ENCODE measurements around the gene POLR3E. TPM values are rescaled to one million over a fixed set of nuclear protein-coding genes. Genes with fewer than 3 reads are reported as not detected.

Gene POLR3E
- total RNA-seq, 4 donors from 2014 or later = 34.9 to 55.4 (median 48.3) TPM

DNA sequence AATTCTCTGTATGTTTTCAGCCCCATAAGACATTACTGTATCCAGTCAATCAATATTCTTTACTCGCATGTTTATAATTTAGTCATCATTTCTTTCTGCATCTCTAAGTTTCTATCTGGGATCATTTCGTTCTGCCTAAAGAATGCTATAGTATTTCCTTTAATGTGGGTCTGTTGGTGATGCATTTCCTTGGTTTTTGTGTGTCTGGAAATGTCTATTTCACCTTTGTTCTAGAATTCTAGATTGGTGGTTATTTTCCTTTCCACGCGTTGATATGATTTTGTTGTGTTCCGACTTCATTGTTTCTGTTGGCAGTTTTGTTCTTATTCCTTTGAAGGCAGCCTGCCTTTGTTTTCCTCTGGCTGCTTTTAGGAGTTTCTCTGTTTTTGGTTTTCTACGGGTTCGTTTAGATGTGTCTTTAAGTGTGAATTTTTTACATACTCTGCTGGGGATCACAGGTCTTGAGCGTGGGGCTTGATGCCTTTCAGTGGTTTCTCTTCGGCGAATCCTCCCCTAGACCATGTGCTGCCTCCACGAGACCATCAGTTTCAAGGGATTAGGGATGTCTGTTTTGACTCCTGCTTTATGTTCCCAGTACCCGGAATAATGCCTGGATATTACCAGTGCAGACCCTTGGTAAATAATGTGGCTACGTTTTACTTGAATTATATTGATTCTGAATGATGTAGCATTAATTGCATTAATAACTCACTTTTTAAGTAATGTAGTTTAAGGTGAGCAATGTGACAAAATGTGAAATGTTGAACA lies 23.5 kb downstream of the POLR3E start:
- TF ChIP-seq, protein P1, sequence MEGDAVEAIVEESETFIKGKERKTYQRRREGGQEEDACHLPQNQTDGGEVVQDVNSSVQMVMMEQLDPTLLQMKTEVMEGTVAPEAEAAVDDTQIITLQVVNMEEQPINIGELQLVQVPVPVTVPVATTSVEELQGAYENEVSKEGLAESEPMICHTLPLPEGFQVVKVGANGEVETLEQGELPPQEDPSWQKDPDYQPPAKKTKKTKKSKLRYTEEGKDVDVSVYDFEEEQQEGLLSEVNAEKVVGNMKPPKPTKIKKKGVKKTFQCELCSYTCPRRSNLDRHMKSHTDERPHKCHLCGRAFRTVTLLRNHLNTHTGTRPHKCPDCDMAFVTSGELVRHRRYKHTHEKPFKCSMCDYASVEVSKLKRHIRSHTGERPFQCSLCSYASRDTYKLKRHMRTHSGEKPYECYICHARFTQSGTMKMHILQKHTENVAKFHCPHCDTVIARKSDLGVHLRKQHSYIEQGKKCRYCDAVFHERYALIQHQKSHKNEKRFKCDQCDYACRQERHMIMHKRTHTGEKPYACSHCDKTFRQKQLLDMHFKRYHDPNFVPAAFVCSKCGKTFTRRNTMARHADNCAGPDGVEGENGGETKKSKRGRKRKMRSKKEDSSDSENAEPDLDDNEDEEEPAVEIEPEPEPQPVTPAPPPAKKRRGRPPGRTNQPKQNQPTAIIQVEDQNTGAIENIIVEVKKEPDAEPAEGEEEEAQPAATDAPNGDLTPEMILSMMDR (IDR thresholded peaks at IDR 0.05) = no peak
- TF ChIP-seq EP300 (IDR thresholded peaks at IDR 0.05) = no peak
- no peak for TF ChIP-seq POLR2AphosphoS5 (IDR thresholded peaks at IDR 0.05)
- no peak for TF ChIP-seq POLR2A (IDR thresholded peaks at IDR 0.05)
- no peaks in the 10 kb centered on the region for H3K9me3 ChIP-seq
- 61 to 76% methylated on average over 11 to 13 of the region's 13 CpGs for WGBS, 2 donors (ENCODE audit: low coverage in 1 of 2)

DNA sequence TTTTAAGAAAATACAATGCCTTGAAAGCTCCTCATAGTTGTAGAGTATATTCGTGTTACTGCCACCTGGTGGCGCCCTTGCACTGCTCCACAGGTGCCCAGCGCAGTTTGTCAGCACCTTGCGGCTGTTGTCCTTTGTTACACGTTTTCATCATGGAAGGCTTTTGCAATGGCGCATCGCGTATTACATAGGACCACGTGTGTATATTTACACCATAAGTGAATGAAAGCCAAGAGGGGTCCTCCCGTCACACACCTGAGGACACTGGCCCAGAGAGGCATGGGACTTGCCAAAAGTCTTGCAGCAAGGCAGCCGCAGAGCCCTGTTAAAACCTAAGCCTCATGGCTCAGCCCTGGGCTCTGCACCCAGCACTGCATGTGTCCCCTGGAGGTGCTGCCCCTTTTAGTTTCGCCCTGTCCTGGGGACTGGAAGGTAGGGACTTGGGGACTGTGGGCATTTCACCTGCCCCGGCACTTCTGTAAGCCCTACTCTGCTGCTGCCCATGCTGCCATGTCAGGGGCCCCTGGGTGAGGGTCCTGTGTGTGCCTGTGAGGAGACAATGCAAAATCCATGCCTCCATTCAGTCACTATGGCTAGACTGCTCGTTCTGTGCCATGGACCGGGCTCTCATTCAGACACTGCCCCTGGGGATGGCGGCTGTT lies 24.3 kb downstream of the POLR3E start:
- ATAC-seq = peak; percentile 59
- WGBS, 2 donors (ENCODE audit: low coverage in 1 of 2) = 35 to 36% methylated on average over 4 to 13 of the region's 16 CpGs
- H3K9me3 ChIP-seq = no peaks in the 10 kb centered on the region
- no peaks in the 10 kb centered on the region for H3K27me3 ChIP-seq
- no peak overlapping the region for H3K4me3 ChIP-seq
- no peak overlapping the region for H3K27ac ChIP-seq
- H3K36me3 ChIP-seq = peaks cover 0 to 98% of the 10 kb centered on the region in 2 donors
- H3K4me1 ChIP-seq = peaks cover 0 to 12% (median 0%) of the 10 kb centered on the region in 3 donors
- TF ChIP-seq, protein P1 (IDR thresholded peaks at IDR 0.05) = peak in 3 of 4 experiments; percentile 90 to 93 (median 92)
- peak; percentile 14 for TF ChIP-seq POLR2AphosphoS5 (IDR thresholded peaks at IDR 0.05)
- TF ChIP-seq POLR2A (IDR thresholded peaks at IDR 0.05) = no peak

More for the DNA sequence above, 23.5 kb downstream of the POLR3E start:
- no peak overlapping the region for H3K4me3 ChIP-seq
- peaks cover 0 to 98% of the 10 kb centered on the region in 2 donors for H3K36me3 ChIP-seq
- H3K27ac ChIP-seq = no peak overlapping the region
- H3K4me1 ChIP-seq = peaks cover 0 to 9% (median 0%) of the 10 kb centered on the region in 3 donors
- no peak for ATAC-seq
- H3K27me3 ChIP-seq = no peaks in the 10 kb centered on the region

DNA sequence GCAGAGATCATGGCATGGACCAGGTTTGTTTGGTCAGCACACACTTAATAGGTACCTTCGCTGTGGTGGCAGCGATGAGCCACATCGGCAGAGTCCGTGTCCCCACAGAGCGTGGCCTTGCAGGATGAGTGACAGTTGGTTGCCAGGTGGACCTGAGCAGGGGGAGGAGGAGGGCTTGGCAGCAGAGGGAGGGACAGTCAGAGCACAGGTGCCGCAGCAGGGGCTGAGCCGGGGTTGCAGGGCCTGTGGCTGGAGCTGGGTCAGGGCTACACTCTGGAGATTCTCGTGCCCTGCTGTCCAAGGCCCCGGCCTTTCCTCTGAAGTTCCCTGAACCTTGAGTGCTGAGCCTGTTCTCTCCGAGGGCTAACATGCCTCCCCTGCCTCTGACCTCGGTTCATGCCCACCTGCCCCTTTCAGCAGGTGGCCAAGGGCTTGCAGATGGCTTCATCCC lies 24.8 kb downstream of the POLR3E start:
- ATAC-seq = no peak
- Histone ChIP-seq H3K36me3 (peaks cover 0 to 98% of the 10 kb centered on the region in 2 donors), H3K4me3 (no peak overlapping the region), H3K27ac (no peak overlapping the region), H3K9me3 (no peaks in the 10 kb centered on the region), H3K27me3 (no peaks in the 10 kb centered on the region), H3K4me1 (peaks cover 0 to 16% (median 0%) of the 10 kb centered on the region in 3 donors)
- TF ChIP-seq EP300 (IDR thresholded peaks at IDR 0.05) = no peak
- no peak for TF ChIP-seq POLR2AphosphoS5 (IDR thresholded peaks at IDR 0.05)
- TF ChIP-seq, protein P1 (IDR thresholded peaks at IDR 0.05) = no peak
- no peak for TF ChIP-seq POLR2A (IDR thresholded peaks at IDR 0.05)
- WGBS, 2 donors (ENCODE audit: low coverage in 1 of 2) = 92 to 100% methylated on average over 2 to 3 of the region's 11 CpGs

DNA sequence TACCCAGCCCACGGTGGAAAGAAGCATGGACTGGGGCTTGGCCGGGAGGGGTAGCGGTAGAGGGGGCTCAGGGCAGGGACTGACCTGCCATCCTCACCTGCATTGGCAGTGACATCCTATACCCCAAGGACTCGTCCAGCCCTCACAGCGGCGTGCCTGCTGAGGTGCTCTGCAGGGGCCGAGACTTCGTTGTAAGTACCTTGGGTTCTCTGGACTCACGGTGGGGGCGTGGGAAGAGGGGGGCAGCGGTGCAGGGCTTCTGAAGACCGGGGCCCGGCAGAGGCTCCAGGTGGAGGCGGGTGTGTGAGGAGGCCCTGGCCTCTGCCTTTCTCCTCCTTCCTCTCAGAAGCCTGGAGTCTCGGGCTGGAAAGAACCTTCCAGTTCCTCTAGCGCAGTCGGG lies 25.5 kb downstream of the POLR3E start:
- peaks cover 0 to 98% of the 10 kb centered on the region in 2 donors for H3K36me3 ChIP-seq
- 95% methylated on average over 4 of the region's 17 CpGs; no CpG with 5 or more reads in 1 of the 2 donors for WGBS, 2 donors (ENCODE audit: low coverage in 1 of 2)

More for the DNA sequence above, 25.5 kb downstream of the POLR3E start:
- TF ChIP-seq EP300 (IDR thresholded peaks at IDR 0.05) = no peak
- TF ChIP-seq POLR2AphosphoS5 (IDR thresholded peaks at IDR 0.05) = no peak
- TF ChIP-seq POLR2A (IDR thresholded peaks at IDR 0.05) = no peak
- TF ChIP-seq, protein P1 (IDR thresholded peaks at IDR 0.05) = no peak
- Histone ChIP-seq H3K9me3 (no peaks in the 10 kb centered on the region), H3K27me3 (no peaks in the 10 kb centered on the region), H3K27ac (no peak overlapping the region), H3K4me1 (peaks cover 0 to 16% (median 0%) of the 10 kb centered on the region in 3 donors), H3K4me3 (no peak overlapping the region)
- no peak for ATAC-seq

Data from gastroesophageal sphincter (tissue), 4 donors.